GM21737 (cell line): ENCODE measurements around the gene SIM1.
"Not testable (repeated sequence)": the region's sequence is repeated elsewhere in the genome, so short reads cannot be mapped to it uniquely, and the experiment has no call there.

Experiments
- ATAC-seq: cut with Tn5 transposase; IDR thresholded peaks from one replicate; pipeline ENCODE4 v1.9.1; 2021; ENCODE audit warnings: mild to moderate bottlenecking, moderate library complexity; ENCODE audit not compliant: unreplicated experiment

The SIM1 gene

GRCh38 chr6:100370265-100370664 is 94.5 kb downstream of the SIM1 start:
- no peak for ATAC-seq

- no peak for ATAC-seq
These were observed 98.3 kb downstream of the SIM1 start for GRCh38 chr6:100366419-100366818.

DNA sequence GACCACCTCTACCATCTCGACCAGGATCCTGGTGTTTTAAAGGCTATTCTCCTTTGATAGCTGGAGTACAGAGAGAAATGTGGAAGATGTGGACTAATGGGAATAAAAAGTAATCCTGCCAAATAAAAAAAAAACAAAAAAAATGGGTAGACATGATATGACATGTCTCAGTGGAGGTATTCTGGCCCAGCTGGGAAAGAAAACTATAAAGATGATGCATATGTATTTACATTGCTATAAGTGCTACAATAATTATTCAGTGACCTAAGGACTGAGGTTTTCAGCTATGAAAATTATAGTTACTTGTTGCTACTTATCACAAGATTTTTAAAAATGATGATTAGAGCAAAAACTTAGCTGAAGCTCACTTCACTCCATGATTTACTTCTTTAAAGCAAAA is 101.1 kb downstream of the SIM1 start:
- ATAC-seq, result no peak

DNA sequence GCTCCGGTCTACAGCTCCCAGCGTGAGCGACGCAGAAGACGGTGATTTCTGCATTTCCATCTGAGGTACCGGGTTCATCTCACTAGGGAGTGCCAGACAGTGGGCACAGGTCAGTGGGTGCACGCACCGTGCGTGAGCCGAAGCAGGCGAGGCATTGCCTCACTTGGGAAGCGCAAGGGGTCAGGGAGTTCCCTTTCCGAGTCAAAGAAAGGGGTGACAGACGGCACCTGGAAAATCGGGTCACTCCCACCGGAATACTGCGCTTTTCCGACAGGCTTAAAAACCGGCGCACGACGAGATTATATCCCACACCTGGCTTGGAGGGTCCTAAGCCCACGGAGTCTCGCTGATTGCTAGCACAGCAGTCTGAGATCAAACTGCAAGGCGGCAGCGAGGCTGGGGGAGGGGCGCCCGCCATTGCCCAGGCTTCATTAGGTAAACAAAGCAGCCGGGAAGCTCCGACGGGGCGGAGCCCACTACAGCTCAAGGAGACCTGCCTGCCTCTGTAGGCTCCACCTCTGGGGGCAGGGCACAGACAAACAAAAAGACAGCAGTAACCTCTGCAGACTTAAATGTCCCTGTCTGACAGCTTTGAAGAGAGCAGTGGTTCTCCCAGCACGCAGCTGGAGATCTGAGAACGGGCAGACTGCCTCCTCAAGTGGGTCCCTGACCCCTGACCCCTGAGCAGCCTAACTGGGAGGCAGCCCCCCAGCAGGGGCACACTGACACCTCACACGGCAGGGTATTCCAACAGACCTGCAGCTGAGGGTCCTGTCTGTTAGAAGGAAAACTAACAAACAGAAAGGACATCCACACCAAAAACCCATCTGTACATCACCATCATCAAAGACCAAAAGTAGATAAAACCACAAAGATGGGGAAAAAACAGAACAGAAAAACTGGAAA is 109.7 kb downstream of the SIM1 start:
- ATAC-seq, result not testable (repeated sequence)

DNA sequence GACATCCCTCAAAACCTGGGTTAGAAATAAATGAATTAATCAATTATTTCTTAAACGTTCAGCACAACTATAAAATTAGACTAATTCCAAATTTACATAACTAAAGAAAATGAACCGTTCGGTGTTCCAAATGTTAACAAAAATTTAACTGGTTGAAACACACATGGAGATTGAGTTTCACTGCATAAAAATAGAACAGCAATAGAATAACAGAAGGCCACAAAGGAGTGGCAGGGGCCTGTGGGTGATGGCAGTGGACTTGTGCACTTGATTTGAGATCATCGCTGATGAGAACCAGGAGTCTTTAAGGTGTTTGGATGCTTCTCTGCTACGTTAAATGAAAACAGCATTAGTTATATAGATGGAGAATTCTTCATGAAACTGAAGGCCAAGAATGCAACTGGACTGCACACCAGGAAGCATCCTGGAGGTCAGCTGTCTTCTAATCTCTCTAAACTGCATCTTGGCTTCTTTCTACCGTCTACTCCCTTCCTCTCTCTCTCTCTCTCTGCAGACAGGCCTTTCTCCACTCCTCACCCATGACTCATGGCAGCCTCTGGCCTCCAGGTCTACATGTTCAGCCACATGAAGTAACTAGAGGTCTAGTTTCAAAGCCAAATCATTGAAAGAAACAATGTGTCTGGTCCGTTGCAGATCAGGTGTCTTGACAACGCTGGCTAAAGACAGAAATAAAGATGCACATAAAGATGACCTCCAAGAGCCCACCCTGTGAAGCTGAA is 111.3 kb downstream of the SIM1 start:
- ATAC-seq, result no peak

GRCh38 chr6:100350139-100350538 is 114.6 kb downstream of the SIM1 start:
- no peak for ATAC-seq

DNA sequence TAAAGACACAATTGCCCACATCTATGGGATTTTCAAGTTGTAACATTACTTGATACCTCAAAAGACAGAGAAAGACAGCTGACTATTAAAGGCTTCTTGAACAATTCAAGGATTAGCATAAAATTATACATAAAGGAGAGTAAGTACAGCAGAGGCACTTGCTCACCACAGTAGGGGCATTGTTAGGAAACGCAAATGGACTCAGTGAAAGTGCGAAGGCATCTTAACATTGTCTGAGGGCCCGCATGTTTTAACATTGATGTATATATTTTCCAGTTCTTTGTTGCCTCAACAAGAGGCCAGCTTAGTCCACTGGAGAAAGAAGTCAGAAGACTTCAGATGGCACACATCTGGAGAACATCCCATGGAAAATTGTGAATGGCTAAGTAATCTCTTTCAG is 115.4 kb downstream of the SIM1 start:
- ATAC-seq, result no peak

DNA sequence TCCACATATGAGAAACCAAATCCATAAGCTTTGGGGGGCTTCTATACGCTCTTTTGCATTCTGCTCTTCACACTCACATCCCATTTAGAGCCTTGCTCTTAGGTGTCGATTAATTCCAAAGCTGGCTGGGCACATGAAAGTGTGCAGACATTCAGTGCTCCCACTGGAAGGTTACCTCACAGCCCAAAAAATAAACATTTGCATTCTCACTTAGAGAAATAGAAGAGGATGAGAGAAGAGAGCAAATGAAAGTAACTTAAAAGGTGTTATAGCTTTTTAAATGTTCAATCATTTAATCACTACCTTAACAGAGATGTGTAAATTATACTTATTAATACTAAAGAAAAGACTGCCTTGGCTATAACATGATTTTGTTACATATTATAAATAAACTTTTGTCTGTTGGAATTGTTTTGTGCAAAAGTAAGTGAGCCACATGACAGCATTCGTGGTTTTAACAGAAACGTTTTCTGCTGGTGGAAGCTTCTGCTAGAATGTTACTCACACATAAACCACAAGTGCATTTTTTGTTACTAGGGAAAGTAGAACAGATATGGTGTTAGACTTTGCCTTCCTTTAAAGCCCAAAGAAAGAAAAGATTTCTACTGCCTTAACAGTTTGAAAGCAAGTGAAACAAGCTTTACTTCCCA is 116.7 kb downstream of the SIM1 start:
- ATAC-seq, result no peak

DNA sequence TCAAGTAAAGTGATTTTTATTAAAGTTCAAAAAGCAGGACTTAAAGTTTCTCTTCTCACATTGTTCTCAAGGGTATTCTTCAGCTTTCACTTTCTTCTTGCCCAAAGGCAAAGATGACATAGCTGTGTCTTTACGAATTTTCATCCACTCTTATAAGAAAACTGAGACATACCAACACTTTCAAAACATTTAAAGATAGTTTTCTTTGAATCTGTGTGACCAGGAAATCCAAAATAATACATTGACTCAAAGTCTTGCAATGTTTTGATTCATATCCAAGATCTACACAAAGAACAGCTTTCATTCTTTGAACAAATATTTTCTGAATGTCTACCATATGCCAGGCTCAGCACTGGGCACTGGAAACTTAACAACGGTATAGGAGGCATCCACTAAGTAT is 117.9 kb downstream of the SIM1 start:
- no peak for ATAC-seq

GRCh38 chr6:100346203-100346602 is 118.5 kb downstream of the SIM1 start:
- ATAC-seq, result no peak

DNA sequence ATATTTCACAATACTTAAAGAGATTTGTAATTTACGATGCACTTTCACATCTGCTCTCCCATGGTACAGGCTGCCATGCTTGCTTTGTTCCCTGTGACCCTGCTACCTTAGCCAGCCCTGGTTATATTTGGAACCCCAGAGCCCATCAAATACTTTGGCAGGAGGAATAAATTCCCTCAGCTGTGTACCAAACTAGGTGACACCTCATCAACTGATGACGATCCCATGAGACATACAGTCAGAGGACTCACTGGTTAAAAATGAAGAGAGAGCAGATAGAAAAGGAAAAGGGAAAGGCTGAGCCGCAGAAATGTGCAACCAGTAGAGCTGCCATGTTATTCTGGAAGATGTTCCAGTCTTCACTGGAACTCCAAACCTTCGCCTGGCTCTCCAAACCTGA is 120.0 kb downstream of the SIM1 start:
- ATAC-seq, result no peak

GRCh38 chr6:100344321-100344720 is 120.4 kb downstream of the SIM1 start:
- no peak for ATAC-seq

DNA sequence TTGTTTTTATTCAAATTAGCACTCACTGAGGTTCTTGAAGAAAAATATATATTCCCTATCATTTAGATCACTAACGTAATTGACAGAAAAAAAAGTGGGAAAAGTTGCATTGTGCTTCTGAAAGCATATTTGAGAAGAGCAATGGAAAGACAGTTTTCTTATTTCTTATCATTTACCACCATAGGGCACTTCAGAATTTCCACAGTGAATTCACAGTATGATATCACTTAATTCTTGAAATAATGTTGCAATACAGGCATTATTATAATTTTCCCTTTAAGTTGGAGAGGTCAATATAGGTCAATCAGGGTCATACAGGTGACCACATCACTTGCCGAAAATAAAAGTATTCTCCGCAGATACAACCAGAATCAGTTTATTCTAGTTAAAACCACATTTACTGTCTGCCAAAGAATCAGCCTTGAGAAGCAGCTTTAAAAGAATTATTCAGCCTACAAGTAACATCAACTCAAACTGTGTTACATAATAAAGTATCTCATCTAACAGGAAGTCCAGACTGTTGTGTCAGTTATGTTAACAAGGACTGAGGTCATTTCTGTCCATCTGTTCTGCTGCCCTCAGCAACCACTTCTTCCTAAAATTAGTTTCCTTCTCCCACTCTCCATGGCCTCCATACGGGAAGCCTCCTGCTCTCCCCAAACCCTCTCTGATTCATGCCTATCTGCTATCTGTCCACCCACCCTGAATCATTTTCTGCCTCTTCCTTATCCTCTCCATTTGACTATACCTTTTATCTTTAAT is 121.2 kb downstream of the SIM1 start:
- no peak for ATAC-seq

- no peak for ATAC-seq
These were observed 121.9 kb downstream of the SIM1 start for GRCh38 chr6:100342830-100343229.

DNA sequence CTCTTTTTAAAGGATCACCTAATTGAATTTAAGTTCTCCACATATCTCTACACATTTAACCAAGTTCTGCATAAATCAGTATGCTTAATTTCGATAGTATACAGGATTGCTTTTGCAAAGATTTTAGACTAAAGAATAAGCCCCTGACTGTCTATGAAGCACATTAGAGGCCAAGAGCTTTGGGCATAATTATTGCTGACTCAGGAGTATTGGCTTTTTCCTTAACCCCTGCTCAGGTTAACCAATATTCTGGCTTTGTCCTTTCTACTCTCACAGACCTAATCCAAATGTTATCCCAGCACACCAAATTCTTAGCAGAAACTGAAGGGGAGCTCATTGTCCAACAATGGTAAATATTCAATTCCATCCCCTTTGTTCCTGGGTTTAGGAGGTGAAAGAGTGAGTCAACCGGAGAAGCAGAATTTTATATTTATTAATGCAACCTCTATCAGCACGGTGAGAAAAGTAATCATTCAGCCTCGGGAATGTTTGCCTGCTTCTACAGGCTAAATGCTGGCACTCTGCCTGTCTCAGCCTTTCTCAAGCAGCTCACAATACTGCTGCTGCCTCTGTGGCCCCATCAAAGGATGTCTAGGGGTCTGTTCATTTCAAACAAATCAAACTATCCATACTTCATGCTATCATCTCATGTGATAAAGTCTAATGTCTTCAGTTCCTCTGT is 125.0 kb downstream of the SIM1 start:
- ATAC-seq, result no peak

DNA sequence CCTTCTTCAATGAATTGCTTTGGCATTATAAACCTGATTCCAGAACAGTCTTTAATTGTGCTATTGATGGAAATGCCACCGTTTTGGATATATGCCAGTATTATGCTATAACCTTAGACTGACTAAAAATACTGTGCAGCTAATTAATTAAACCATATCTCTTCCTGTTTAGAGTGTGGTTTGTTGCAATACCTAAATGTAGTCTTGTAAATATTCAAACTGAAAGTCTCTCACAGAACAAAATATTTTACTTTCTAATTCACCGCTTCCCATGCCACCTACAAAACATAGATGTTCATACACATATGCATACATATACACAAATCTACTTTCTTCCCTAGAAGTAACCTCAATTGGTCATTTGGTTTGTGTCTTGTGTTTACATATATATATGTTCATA is 126.6 kb downstream of the SIM1 start:
- no peak for ATAC-seq

GRCh38 chr6:100336876-100337275 is 127.8 kb downstream of the SIM1 start:
- no peak for ATAC-seq

DNA sequence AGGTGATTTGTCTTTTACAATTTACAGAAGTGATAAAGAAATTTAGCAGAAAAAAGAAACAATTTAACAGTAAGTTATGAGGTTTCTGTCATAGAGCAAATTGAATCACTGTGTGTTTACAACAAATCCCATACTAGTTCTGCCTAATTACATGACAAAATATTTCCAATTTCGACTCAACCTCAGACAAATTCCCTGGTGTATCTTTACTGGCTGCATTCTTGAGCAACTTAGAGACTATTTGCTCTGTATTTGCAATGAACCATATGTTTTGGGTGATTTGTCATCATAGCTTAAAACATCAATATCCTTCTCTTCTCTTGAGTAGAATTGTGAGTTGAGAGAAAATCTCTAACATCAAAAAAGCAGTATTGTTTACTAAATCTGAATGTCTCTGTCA is 128.7 kb downstream of the SIM1 start:
- no peak for ATAC-seq
